Activated CD4-positive, alpha-beta T cell treated with anti-CD3 and anti-CD28 coated beads, Interleukin-2, Interleukin-4, amounts not matched to agents 100 ng/mL and 50 ng/mL, durations not matched to agents 16 hours and 8 hours (primary cell): ENCODE measurements around the gene PTPRN2.

ENCODE experiments used
- DNase-seq: peaks from one replicate; pipeline ENCODE4 v3.0.0-alpha.2; 2020; ENCODE audit warnings: low spot score

The PTPRN2 gene

DNA sequence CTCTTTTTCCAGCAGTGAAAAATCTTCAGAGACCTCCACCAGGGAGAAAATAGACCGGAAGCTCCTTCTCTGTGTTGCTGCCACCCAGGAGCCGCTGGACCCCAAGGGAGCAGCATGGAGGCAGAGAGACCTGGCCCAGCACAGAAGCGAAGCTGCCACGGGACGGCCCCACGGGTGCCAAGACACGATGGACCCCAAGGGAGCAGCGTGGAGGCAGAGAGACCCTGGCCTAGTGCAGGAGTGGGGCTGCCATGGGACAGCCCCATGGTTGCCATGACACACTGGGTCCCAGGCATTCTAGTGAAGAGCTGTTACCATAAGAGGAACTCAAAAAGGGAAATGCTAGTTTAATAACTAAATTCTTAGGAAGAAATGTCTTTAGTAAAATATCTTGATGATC, 186.3 kb downstream of the PTPRN2 start:
- DNase-seq: no peak

DNA sequence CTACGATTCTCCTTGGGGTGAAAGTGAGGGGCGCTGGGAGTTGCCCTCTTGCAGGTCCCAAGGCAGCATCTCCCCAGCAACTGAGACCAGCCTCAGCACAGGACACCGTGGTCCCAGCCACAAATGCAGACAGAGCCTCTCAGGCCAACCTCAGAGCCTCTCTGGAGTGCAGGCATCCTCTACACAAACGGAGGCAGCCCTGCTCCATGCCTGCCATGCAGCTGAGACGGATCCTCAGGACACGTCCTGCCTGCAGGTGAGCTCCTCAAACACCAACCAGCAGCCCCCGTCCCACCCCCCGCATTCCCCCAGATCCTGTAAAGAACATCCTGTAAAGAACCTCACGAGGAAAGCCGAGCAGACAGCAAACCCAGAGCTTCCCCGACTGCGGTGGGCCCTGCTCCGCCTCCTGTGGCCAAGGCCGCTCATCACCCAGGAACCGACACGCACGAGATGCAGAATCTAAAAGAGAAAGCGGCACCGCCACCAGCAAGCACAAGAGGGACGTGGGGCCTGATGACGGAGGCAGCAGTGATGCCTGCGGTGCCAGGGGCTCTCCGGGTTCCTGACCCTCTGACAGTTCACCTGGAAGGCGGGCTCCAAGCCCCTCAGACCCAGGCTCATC, 186.9 kb downstream of the PTPRN2 start:
- DNase-seq: no peak

DNA sequence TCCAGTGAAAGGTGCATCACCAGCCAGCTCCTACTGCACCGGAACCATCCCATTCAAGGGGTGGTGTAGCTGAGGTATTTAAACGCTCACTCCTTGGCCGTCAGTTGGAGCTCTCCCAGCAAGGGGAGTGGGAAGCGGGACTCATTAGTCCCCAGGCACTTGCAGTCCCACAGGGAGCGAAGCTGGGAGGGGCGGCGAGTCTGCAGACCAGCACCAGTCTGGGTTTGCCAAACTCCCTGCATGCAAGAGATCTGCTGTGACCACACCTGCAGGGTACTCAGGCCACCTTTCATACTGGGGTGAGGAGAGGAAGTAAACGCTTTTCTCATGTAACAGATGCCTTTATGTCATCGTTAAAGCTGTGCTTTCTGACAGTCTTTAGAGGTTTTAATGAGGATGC, 187.9 kb downstream of the PTPRN2 start:
- no peak for DNase-seq

DNA sequence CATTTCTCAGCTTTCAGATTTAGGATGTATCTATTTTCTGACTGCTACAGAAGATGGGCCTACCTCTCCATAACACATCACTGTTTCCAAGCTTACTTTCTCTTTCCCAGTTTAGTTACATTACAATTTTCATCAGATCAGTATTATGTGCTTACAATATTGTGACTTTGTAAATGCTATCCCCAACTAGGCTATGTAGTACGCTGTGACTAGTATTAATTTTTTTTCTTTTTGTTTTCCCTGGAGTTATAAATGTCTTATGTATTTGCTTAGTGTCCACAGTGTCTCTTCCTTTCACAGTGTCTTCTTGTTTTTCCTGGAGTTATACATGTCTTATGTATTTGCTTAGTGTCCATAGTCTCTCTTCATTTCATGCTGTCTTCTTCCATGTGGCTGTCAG, 188.9 kb downstream of the PTPRN2 start:
- DNase-seq: no peak

DNA sequence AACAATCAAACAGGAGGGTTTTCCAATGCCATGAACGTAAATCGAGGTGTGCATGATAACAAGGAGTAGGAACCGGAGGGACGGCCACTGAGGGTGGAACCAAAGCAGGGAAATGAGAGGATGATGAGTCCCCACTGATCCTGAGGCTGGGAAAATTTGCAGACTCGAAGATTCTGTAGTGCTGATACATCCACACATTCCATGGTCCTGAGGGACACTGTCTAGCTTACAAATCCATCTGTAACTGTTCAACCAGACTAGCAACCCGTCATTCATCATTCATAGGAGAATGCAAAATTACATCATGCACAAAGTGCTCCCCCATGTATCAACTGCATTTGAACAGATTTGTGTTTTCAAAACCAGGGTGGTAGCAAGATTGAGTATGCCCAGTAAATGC, 189.7 kb downstream of the PTPRN2 start:
- DNase-seq: no peak

DNA sequence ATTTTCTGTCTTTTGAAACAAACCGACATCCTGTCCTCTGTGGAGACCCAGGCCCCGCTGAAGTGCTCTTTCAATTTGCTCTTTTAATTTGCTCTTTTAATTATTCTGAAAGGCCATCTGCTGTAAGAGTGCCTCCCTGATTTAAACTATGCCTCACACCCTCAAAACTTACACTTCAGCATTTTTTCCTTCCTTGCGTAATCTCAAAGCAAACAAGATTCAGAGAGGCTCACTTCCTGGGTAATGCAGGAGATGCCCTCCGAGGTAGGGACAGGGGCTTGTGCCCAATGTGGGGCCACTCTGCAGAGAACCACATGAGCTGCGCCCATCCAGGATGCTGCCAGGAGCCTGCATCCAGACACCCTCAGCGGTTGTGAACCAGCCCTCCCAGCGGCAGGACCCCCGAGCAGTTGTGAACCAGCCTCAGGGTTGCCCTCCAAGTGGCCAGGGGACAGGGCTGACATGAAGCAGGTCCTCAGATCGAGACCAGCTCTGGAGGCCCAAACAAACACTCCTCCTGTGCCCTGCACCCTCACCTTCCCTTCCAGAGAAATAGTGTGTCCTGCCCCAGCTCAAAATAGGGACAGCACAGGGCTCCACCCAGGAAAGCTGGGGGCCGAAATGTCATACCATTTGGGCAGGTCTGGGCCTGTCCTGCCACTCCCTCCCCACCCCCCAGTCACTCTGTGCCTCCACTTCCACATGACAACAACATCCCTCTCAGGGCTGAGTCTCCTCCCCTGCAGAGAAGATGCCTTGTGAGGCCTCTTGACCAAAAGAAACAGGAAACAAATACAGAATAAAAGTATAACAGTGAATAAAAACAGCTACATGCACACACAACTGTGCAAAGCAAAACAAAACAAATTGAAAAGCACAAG, 190.4 kb downstream of the PTPRN2 start:
- no peak for DNase-seq

DNA sequence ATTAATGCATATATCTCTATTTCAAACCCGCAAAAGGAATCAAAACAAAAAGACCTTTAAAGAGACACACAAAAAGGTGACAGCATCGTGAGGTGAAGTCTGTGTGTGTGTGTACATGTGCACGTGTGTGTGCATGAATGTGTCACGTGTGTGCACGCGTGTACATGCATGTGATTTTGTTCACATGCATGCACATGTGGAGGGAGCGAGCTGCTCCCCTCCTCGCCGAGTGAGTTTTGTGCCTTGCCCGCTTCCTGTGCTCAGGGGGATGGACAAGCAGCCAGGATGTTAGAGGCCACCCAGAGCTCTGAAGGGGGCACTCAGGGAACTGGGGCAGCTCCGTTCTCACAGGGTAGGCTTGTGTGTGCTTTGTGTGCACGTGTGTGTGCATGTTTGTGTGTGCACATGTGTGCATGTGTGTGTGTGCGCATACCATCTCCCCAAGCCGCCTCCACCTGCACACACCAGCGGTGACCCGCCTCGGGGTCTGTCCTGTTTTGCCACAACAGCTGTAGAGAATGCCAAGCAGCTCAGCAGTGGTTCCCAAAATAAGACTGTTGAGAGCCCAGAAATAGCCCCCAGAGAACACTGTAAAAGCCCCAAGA, 191.2 kb downstream of the PTPRN2 start:
- no peak for DNase-seq

DNA sequence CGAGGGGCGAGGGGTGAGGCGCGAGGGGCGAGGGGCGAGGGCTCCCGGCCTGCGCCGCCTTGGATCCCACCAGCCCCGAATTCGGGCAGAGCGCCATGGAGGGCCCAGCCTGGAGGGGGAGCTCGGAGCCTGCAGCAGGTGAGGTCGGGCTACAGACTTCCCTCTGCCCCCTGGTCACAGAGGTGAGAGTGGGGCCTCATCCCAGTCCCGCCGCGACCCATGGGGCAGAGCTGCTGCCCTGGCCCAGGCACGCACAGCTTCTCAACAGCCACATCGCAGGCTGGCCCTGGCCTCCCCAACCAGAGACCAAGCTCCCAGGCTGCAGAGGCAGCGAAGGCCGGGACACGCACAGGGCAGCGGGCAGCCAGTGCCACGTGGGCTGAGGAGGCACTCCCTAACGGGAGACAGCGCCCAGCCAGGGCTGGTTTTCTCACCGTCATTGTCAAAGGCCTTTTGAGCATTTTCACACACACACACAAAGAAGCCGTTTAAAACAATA, 191.8 kb downstream of the PTPRN2 start:
- DNase-seq: no peak

DNA sequence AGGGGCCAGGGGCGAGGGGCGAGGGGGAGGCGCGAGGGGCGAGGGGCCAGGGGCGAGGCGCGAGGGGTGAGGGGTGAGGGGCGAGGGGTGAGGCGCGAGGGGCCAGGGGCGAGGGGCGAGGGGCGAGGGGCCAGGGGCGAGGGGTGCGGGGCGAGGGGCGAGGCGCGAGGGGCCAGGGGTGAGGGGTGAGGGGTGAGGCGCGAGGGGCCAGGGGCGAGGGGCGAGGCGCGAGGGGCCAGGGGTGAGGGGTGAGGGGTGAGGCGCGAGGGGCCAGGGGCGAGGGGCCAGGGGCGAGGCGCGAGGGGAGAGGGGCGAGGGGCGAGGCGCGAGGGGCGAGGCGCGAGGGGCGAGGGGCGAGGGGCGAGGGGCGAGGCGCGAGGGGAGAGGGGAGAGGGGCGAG, 192.3 kb downstream of the PTPRN2 start:
- no peak for DNase-seq

DNA sequence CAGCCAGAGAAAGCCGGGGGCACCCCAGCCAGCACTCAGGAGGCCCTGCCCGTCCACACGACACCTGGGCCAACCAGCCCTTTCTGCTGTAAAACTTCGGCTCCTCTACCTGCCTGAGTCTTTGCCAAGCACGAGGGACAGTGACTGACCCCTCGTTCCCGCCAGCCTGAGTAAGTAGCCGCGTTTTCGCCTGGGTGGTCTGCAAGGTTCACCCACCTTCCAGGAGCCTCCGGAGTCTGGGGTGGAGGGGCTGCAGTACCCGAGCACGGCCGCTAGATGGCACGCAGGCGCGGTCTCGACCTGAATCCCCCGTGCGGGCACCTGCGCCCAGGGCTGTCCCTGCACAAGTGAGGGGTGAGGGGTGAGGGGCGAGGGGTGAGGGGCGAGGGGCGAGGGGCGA, 192.7 kb downstream of the PTPRN2 start:
- DNase-seq: peak; percentile 20

DNA sequence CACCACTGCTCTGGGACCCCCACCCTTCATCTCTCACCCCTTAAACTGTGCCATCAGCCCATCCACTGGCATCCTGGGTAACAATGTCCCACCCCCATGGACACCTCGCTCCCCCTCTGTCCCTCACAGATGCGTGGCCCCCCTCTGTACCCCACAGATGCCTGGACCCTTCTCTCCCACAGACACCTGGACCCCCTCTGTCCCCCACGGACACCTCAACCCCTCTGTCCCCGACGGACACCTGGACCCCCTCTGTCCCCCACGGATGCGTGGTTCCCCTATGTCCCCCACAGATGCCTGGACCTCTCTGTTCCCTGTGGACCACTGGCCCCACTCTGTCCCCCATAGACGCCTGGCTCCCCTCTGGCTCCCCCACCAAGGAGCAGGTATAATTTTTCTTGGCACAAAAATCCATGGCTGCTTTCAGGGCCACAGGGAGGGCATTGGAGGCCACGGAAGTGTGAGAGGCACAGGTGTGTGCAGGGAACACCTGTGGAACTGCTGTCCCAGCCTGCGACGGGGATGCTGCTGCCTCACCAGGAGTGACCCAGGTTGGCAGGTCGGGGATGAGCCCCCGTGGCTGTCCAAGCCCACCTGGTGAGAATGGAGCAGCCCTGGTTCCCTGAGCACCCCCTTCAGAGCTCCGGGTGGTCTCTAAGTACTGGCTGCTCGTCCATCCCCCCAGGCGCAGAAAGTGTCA, 193.5 kb downstream of the PTPRN2 start:
- DNase-seq: no peak

DNA sequence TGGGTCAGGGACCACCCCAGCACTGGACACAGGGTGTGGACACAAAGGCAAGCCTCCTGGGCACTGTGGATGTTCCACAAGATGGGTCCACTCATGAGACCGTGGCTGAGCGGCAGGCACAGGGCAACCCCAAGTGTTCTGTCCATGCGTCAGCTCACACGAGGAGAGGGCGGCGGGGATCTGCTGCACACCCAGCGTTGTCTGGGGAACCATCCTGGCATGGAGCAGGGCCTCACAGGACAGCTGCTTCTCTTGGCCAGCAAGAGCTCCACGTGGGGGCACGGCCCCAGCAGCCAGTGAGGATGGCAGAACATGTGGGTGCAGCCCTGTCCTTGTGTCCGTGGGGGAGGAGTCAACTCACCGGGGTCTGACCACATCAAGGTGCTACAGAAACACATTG, 195.4 kb downstream of the PTPRN2 start:
- DNase-seq: no peak

DNA sequence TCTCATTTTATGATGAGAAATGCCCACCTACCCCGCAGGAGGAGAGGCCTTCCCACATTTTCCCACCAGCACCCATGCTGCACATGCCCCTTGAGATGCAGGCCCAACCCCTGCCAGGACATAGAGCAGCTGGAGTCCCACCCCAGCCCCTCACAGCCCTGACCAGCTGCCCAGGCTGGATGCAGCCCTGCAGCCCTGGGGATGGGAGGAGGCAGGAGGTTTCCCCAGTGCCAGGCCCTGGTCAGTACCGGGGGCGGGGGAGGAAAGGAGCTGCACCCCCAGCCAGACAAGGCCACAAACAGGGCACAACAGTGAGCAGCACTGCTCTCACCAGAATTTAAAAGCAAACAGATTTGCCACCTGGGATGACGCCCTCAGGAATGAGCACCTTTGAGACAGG, 196.1 kb downstream of the PTPRN2 start:
- DNase-seq: no peak

DNA sequence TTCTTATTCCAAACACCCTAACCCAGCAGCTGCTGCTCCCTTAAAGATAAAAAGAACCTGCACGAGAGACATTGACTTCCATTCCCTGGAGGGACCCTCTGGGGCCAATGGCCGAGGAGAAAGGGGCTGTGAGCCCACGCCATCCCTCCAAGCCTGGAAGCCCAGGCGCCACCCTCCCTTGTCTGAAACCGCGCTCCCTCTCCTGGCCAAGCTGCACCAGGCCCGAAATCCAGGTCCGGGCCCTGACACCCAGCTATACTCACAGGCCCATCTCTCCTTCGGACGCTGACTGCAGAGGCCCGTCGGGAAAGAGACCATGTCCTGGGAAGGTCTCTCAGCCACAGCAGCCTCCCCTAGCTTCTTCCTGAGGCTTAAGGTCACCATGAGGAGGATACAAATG, 196.5 kb downstream of the PTPRN2 start:
- DNase-seq: no peak

DNA sequence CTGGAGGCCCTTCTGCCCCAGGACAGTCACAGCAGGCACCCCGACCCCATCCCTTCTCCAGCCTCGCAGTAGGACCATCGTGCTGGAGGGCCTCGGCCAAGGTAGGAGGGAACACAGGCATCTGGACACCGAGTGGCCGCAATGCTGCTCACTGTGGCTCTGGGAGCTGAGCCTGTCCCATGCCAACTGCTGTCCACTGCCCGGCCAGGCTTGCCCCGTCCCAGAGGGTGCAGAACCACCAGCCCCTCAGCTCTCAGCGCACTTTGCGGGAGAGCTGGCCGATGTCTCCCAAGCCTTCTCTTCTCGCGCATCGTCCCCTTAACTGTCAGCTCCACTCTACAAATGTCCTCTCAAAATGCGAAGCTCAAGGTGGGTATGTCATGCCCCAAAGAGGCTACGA, 197.2 kb downstream of the PTPRN2 start:
- DNase-seq: no peak

DNA sequence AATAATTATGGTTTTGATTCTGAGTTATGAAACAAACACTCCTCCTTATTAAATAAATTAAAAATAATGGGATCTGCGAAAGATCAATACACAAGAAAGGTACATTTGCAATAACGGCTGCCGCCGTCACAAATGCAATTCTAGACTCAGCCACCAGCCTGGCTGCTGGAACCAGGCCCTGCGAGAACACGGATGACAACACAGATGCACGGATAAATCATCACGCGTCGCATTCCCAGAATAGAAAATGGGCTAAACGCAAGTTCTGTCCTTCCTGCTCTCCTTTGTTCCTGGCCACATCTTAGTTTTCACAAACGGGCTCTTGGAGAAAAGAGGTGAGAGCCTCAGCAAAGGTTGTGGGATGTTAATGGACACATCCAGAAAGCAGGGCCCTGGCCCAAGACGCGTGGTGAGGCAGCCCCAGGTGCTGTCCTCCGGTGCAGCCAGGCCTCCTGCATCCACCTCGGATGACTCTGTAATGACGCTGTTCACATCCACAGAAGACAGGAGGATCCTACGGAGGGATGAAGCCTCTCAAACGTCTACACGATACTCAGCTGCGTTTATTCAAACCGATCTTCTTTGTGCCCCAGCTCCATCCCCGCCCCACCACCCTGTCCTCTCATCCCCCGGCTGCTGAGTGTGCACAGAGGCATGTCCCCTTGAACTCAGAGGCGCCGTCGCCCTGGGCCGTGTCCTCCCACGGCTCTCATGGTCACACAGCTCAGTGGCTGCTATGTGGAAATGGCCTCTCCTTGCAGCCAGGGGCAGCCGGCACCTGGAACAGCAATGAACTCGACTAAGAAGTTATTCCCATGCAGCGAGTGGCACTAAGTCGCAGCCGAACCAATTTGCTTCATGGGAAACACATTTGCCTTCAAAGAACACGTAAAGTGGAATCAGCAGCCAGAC, 197.9 kb downstream of the PTPRN2 start:
- no peak for DNase-seq

DNA sequence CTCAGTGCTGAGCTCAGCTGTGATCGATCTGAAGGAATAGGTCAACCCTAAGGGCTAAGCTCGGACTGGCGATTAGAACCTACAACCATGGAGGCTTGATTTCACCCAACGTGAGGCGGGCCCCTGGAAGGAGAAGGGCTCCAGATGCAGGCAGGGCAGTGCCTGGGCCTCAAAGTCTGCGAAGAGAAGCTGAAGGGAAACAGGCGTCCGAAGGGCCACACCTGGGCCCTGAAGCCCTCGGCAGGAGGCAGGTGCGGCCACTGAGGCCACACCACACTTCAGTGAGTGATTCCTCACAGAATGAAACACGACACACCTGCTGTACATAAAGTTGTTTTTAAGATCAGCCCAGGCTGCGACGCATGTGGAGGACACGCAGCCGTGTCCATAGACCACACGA, 198.7 kb downstream of the PTPRN2 start:
- no peak for DNase-seq

DNA sequence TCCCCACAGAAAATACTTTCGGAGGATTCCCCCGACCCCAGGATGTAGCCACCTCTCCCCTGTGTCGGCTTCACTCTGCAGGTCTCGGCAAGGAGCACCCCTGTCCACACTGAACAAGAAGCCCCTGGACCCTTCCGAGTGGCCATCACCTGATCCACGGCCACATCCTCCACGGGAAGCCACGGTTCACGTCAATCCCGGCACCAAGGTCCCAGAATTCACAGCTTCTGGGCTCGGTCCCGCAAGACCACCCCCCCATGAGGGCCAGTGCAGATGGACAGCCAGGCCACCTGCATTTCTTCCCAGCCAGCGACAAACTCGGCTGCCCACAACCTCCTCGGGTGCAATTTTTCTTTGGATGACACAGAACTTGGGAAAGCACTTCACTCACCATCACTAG, 199.6 kb downstream of the PTPRN2 start:
- no peak for DNase-seq

DNA sequence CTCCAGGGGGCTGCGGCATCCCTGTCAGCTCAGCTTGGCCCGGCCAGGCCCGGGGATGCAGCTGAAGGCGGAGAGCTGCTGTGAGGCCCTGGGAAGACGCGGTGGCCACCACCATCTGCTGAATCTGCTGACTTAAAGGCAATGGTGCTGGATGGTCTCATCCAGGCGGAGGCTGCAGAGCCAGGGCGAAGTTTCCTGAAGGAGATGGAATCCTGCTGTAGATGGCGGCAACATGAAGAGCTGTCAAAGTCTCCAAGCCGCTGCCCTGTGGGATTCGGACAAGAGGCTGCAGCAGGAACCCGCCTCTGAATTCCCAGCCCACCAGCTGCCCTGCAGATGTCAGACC, 200.1 kb downstream of the PTPRN2 start:
- no peak for DNase-seq

DNA sequence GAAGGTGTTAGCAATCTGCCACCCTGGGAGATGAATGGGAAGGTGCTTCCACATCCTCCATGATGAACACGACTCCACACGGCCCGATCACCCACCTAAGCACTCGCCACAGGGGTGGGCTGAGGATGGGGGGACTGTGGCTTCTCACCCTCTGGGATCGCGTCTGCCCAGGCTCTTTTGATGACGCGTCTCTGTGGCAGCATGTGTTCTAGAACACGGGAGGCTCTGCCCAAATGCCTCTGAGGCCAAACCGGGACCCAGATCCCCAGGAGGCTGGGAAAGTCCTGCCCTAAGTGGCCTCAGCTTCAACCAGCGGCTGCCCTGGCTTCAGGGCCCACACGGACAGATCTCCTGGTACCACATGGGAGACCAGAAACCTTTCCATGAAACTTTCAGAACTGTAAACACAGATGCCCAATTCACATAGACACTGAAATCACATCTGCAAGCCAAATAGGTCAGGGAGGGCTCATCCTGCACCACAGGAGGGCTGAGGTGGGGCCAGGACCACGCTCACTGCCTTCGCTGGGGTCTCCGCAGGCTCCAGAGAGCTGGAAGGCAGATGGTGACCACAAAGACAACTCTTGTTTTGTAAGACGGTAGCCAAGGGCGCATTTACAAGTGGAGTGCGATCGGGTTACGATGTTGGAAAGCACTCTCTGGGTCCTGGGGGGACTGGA, 200.6 kb downstream of the PTPRN2 start:
- no peak for DNase-seq

DNA sequence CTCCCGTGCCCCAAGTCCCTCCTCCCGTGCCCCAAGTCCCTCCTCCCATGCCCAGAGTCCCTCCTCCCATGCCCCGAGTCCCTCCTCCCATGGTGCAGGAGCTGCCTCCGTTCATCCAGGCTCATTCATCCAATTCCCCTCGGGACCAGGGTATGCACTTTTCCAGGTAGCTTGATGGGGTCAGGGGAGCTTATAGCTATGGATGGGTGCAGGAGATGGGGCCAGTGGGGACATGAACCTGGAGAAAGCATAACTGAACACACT, 201.3 kb downstream of the PTPRN2 start:
- DNase-seq: no peak
